Stimulated activated CD8-positive, alpha-beta memory T cell treated with anti-CD3 and anti-CD28 coated beads, Interleukin-15, amount 100 ng/mL, for 4 hours (primary cell): ENCODE measurements around the gene TAGLN3.

Source experiments
- DNase-seq, 2 donors: peaks; one replicate each; pipeline ENCODE4 v3.0.0-alpha.2; 2020; ENCODE audit warnings: low read depth in 2 of 2

TAGLN3 gene

DNA sequence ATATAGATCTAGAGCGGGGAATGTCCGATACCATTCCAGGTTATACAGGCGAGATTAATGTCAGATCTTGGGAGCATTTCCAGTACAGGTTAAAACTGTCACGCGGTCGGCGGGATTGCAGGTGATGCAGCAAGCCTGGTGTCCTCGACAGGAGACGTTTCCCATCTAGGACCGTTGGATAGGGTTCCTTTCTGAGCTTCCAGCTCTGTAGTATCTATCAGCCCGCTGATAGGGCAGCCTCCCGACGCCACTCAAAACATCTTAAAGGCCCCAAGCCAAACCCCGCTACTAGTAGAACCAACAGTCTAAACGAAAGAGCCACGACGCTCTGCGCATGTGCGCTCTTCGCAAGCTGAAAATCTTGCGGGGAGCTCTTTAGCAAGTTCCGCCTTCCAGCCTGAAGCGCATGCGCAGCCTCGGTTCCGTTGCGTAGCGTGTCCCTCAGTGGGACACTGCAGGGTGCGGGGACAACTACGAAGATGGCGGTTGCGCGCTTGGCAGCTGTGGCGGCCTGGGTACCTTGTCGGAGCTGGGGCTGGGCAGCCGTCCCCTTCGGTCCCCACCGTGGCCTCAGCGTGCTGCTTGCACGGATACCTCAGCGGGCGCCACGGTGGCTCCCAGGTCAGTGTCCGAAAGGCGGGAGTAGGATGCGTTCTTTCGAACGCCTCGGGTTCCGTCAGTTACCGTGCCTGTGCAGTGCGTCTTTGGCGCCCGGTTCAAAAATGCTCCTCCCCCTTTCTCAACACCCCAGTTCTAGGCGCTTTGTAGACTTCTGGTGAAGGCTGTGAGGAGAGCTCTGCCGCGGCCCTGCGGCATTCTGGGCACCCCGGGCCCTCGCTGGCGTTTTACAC lies 19.9 kb upstream of the TAGLN3 start, which contains the start of gene ABHD10:
Gene ABHD10, plus strand, starts transcription at position 444 of the 851 bp plus-strand sequence. Its CDS starts 36 bp downstream, at position 480.
- peak; percentile 94 to 95 for DNase-seq

DNA sequence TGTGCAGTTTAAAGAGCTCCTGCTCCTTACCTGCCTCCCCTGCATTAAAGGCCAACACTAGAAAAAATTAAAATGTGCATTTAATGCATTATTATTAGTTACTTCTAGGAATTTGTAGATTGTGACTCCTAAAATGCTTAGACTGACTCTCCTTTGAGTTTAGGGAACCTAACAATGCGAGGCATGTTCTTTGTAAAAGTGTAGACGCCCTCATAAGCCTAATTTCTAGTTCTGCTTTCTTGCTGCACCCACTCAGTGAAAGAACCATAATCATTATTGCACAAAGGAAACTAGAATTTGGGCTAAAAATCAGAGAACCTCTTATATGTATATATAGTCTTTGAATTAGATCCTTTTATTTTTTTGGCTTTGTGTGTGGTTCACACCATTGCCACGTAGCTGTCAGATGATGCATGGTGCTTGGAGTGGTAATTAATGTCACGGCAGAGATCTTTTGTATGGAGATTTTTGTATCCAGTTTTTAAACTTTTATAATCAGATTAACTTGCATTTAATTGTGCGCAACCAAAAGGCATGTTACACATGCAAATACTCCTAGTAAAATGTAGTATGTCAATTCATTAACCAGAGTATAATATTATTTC lies 19.2 kb upstream of the TAGLN3 start:
- no peak for DNase-seq

DNA sequence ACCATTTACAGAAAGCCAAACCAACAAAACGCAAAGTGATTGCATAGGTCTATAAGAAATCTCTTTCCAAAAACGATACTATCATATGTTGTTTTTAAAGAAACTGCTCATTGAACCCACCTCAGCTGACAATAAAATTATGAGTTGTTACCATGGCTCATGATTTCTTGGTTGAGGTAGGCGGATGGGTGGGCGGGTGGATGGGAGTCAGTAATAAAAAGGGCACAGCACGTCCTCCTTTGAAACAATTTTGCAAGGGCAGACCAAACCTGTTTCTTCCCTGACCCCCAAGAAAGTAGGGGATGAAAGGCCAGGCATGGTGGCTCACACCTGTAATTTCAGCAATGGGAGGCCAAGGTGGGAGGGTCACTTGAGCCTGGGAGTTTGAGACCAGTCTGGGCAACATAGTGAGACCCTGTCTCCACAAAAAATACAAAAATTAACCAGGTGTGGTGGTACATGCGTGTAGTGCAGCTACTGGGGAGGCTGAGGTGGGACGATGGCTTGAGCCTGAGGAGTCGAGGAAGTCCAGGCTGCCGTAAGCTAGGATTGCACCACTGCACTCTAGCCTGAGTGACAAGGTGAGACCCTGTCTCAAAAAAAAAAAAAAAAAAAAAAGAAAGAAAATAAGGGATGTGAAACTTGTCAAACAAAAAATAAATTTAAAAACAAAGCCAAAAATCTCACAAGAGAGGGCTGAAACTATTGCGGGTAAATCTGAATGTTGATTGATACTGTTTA lies 17.8 kb upstream of the TAGLN3 start:
- DNase-seq, result peak; percentile 18 to 32

DNA sequence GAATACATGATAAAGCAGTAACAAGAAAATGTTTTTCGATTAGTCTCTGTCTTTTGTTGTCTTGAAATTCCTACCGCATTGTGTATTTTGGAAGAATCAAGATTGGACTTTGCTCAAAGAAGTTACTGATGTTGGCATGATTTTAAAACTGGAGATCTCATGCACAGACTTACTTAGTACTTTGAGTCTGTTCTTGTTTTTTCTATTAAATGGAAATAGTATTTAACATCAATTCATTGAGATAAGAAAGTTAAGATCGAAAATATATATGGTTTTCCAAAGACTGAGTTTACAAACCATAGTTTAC lies 17.3 kb upstream of the TAGLN3 start:
- DNase-seq, result no peak

DNA sequence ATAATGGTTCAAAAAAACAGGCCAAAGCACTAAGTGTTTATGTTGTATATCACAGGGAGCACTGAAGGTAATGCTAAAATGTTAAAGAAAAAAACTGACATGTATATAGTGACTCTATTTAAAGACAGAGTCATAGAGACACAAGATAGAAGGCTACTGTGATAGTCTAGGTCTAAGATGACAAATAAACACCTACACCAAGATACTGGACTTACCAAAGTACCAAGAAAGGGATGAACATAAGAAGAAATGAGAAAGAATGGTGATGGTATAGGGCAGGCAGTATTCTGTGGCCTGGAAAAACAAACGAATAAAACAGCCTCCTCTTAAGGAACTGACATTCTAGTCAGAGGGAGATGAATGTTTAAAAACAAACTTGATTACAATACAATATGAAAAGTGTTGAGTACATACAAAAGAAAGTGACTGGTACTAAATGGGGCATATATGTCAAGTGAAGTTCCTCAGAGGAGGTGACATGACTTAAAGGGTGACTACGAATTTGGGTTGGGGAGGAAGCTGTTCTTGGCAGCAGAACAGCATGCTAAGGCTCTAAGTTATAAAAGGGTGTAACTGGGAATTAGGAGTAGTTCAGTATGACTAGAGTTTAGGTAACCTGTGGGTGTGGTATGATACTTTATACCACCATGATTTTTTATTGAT lies 14.0 kb upstream of the TAGLN3 start:
- no peak for DNase-seq

DNA sequence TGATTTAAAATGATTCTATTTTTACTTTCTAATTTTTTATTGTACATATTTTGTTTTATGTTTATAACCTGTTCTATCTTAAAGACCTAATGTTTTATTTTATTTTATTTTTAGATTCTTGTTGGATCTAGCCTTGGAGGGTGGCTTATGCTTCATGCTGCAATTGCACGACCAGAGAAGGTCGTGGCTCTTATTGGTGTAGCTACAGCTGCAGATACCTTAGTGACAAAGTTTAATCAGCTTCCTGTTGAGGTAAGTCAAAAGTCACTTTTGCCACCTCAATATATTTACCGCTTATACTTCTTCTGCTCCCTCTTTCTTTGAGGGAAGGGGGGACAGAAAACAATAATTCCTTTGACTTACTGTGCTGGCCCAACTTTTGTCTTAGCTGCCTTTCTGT lies 11.9 kb upstream of the TAGLN3 start:
- no peak for DNase-seq

DNA sequence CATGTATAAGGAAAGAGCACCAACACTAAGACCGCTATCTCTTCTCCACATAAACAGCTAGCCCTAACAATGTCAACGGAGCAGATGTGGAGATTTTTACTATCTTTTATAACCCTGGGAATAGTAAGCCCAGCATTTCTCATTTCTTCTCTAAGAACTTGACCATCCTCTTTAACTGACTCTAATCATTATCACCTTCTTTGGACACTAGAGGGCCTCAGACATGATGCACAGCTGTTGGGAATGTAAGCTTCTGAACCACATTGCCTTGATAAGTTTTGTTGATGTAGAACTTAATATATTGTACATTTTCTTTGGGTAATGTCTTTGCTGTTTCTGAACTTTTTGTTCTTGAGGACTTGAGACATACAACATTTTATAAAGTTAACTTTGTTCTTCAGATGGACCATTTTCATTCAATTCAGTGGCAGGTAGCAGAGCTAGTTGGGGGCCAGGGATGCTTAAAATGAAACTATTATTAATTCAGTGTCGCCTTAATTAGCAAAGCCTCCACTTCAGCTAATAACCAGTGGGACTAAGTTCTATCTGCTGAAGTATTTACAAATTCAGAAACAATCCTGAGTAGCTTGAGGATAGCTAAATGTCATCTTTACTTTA lies 9.6 kb upstream of the TAGLN3 start:
- DNase-seq, result no peak

DNA sequence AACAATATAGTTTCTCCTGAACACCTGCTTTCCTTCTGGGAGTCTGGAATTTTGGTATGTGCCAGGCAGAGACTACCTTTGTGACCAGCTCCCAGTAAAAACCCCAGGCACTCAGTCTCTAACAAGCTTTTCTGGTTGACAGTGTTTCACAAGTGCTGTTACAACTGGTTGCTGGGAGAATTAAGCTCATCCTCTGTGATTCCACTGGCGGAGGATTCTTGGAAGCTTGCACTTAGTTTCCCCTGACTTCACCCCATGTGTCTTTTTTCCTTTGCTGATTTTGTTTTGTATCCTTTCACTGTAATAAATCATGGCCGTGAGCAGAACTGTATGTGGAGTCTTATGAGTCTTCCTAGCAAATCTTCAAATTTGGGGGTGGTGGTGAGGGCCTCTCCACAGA lies 5.7 kb upstream of the TAGLN3 start:
- no peak for DNase-seq

DNA sequence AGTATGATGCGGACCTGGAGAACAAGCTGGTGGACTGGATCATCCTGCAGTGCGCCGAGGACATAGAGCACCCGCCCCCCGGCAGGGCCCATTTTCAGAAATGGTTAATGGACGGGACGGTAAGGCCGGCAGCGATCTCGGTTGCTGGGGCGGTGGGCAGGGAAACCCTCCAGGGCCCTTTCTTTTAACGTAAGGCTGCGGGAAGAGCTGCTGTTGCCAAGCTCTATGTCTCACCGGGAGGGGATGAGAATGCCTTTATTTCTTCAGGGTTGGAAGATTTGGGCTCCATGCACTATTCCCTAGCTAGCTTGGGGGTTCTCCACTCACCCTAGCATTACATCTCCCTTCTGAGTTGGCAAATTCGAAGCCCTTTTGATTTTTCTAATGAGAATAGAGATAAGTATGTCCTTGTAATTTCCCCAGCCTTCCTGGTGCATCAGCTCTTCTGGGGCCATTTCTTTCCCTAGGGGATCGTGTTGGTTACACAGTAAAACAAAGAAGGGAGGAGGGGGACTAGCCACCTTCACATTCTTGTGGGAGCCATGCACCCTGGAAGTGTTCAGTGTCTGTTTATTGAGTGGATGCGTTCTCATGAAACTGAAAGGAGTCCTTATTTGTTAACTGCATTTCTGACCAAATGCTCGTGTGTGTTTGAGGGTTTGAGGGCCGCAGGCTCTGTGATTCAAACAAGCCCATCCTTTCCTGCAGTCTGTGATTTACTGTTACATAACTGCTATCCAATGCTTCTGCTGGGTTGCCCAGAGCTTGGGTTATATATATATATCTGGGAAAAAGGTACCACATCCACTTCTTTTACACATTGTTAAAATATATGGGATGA lies 982 bp downstream of the TAGLN3 start:
- no peak for DNase-seq

DNA sequence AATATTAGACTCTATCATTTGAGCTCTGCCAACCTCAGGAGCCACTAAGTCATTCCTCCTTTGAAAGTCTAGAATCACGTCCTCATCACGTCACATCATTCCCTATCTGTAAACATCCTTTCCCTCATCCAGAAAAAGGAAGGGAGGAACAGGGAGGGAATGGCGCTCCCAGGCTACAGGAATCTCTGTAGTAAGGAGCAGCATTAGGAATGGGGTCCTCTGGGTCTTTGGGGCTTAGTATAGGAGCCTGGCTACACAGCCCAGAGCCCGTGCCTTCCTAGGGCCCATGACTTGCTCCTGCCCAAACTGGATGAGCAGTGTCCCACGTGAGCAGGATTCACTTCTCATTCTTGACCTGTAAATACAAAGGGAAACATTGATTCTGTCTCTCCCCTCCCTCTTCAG lies 1.6 kb downstream of the TAGLN3 start:
- no peak for DNase-seq

DNA sequence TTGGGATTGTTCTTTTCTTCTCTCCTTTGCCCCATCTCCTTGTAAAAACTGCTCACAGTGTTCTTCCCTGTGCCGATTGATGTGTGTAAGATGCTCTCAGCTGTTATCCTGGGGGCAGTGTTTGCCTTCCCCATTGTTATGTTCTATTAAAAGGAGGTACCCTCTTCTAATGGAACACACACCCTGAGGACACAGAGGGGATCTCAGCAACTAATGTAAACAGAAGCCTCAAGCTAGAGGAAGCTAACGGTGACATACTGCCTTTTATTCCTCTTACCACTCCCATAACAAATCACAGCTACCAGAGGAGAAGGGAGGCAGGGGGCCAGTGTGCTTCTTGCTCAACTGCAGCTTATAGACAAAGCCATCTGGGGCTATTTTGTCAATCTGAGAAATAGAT lies 2.2 kb downstream of the TAGLN3 start:
- DNase-seq, result no peak

DNA sequence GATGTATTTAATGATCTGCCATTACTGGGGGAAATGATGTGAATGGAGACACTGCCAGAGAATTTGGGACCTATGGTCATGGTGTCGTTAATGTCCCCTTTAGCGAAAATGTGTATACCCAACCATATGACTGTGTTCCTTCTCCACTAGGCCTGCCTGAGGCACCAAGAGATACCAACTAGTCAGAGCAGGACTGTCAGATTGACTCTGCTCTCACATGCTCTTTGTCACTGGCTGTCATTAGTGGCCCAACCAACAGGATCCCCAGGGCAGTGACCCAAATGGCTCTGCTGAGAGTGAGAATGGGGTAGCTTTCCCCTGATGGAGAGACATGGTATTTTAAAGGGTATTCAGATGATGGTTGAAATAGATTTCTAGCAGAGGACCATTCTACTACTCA lies 2.8 kb downstream of the TAGLN3 start:
- DNase-seq, result no peak

DNA sequence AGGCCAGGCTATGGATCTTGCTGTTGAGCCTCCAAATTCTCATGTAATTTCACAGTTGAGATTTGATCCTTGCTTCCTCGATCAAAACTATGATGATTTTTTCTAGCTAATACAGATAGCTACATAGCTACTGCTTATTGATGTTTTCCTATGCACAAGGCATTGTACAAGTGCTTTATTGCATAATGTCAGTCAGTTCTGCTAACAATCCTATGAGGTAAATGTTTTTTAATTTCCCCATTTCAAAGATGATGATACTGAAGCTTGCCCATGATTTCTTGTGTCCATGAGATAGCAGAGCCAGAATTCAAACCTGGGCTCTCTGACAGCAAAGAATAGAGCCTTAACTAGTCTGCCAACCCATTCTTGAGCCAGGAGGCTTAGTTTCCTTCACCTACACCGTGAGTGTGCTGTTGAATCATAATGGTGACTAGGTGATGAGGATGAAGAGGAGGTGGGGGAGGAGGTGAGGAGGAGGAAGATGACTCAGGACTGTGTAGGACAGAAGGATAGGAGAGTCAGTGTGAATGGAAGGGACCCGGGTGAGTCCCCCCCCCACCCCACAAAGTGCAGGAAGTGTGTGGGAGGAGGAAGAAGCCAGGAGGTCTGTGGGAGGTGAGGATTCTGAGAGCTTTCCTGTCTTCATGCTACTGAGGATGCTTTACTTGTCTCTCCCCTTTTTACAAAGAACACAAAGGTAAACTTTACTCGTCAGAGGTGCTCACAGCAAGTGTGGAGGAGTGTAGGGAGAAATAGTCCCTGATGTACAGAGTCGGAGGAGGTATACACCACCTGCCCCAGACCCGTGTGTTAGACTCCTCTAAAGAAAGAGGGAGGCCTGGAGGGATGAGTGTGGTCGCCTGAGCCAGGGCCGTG lies 3.6 kb downstream of the TAGLN3 start:
- DNase-seq, result peak; percentile 51 to 74

DNA sequence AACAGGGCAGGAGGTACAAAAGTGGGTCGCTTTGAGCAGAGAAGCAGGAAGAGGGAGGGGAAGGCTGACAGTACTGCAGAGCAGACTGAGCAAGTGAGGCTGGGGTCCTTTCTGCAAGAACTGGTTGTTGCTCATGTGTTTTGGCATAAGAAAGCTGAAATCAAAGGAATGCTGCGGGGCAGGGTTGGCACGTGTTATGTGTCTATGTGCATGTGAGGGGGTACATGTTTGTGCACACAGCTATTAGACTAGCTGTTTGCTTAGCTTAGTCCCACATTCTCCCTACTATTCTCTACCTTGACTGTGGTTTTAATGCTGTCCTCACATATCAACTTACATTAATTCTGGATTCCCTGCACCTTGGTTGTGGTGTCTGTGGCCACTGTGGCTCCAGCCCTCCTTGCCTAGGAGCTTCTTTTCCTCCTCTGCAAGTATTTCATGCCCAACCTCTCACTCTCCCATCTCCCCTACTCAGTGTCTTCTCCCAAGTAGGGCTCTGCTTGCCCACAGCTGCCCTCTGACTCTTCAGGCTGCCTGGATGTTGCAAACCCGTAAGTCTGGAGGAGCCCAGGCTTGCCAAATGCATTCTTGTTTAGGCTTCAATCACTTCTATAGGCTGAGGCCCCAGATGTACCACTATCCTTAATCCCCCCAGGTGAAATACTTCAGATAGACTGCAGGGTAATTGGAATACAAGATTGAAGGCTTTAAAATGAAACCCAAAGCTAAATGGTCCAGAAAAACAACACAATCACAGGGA lies 4.8 kb downstream of the TAGLN3 start:
- DNase-seq, result no peak

DNA sequence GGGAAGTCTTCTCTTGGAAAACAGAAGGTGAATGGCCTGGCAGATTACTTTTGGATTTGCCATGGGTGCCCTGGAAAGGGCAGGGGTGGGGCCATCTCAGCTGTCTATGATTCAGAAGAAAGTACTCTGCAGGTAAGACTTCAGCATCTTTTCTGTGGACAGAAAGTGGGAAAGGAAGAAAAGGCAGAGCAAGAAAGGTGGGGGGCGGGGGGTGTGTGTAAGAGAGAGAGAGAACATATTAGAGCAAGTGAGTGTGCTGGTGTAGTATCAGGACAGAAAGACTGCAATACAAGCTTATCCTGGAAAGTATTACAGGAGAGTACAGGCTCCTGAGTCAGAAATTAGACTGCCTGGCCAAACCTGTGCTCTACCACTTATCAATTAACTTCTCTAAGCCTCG lies 5.5 kb downstream of the TAGLN3 start:
- no peak for DNase-seq

DNA sequence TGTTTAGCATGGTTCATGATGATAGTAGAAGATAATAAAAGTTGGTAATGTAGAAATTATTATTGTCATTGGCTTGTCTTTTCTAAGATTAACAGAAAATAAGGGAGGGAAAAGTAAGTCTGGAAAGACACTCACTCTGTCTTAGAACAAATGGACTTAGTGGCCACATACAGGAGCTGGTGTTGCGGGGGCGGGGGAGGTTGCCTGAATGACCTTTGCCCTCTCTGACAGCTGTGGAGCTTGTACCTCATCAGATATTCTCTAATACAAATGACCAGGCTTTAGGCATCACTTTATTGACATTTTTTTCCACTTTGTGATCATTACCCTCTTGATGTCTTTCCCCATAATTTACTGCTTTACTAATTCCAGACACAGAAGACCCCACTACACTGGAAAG lies 5.9 kb downstream of the TAGLN3 start:
- DNase-seq, result no peak

DNA sequence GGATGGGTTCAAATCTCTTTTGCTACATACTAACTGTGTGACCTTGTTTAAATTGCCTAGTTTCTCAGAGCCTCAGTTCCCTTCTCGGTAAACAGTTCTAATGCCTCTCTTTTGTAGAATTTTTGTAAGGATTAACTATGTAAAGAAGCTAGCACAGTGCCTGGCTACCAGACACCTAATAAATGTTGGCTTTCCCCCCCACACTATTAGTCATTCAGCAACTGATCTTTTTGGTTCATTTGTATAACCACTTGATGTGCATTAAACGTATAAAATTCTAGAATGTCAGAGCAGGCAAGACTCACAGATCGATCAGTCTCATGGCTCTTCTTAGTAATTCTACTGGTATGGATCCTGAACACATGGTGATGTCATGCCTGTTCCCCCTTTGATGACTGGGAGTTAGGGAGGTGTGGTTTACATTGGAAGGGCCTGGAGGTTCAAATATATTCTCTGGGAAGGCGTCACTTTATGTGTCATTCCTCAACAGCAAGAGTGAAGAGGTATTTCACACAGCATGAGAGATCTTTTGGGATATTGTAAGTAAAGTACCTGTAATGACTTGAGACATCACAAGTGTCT lies 6.5 kb downstream of the TAGLN3 start:
- no peak for DNase-seq

DNA sequence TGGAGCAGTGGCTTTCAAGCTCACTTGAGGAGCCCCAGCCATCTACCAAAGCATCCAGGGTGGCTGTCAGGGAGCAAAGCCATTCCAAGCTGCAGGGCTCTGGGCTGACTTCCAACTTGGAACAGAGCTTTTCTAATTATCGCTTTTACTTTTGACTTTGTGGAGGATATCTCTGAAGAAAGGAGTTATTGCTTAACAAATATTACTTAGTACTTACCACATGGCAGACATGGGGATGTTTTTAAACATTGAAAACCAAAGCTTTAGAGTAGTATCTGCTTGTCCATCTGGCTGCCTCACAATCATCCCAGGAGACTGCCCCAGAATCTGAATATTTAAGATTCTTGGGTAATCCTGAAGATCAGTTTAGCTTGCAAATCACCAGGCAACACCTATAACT lies 8.9 kb downstream of the TAGLN3 start:
- DNase-seq, result no peak

DNA sequence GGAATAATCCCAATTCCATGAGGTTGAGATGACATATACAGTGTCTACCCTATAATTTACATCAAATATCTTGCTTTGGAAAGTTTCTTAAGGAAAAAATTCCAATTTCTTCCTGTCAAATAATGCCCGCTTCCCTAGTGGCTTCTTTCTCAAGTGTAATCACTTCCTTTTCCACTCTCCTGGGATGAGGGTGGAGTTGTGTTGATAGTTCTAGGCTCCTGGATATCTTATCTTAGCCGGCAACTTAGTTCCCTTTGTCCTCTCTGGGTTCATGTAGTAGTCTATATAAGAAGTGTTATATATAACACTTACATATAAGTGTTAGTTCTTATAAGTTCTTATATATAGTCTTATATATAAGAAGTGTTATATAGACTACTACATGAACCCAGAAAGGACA lies 10.9 kb downstream of the TAGLN3 start:
- DNase-seq, result no peak
